ENCODE data around the gene SMYD4. TPM values are rescaled to one million over a fixed set of nuclear protein-coding genes. Genes with fewer than 3 reads are reported as not detected.

Gene SMYD4
- 6.3 and 8.7 TPM in 2 replicates for total RNA-seq

GRCh38 chr17:1829592-1830257 is at the start of gene SMYD4, which contains the start of gene RPA1:
TSS of gene SMYD4 (minus strand) at chr17:1829902. CDS start at chr17:1827994, 1,908 bp downstream.
TSS of gene RPA1 (plus strand) at chr17:1830005. CDS start at chr17:1830094, 89 bp downstream.

GRCh38 chr17:1742371-1743087 is 87.2 kb downstream of the SMYD4 start, which contains the start of gene SERPINF2:
TSS of gene SERPINF2 (plus strand) at chr17:1742871. CDS start at chr17:1744996, 2,125 bp downstream.

Other genes with a start within 250 kb of the SMYD4 start
- 6.1 and 7.0 TPM in 2 replicates for gene SLC43A2, start 201.1 kb downstream of the SMYD4 start, total RNA-seq
- gene SCARF1, start 184.2 kb downstream of the SMYD4 start, total RNA-seq: 0.86 and 1.3 TPM in 2 replicates
- 11.3 and 16.9 TPM in 2 replicates for gene RILP, start 180.0 kb downstream of the SMYD4 start, total RNA-seq
- 82.7 and 88.9 TPM in 2 replicates for gene PRPF8, start 145.0 kb downstream of the SMYD4 start, total RNA-seq
- 5.2 and 8.7 TPM in 2 replicates for gene TLCD2, start 119.5 kb downstream of the SMYD4 start, total RNA-seq
- 27.6 and 34.3 TPM in 2 replicates for gene WDR81, start 105.2 kb downstream of the SMYD4 start, total RNA-seq
- gene SERPINF2, start 87.0 kb downstream of the SMYD4 start, total RNA-seq: 0.17 TPM in 1 of 2 replicates, not detected in the other
- 224 and 440 TPM in 2 replicates for gene SERPINF1, start 67.8 kb downstream of the SMYD4 start, total RNA-seq
- 27.3 and 36.9 TPM in 2 replicates for gene RPA1, start 103 bp upstream of the SMYD4 start, total RNA-seq
- gene RTN4RL1, start 195.4 kb upstream of the SMYD4 start, total RNA-seq: 0.43 and 0.47 TPM in 2 replicates
- gene DPH1, start 200.3 kb upstream of the SMYD4 start, total RNA-seq: 25.5 and 30.3 TPM in 2 replicates
- 17.1 and 27.3 TPM in 2 replicates for gene OVCA2, start 212.1 kb upstream of the SMYD4 start, total RNA-seq
- gene HIC1, start 225.2 kb upstream of the SMYD4 start, total RNA-seq: 32.2 and 32.5 TPM in 2 replicates